ENCODE data around the gene PHACTR1.

GRCh38 chr6:13242590-13242989 lies 526.0 kb downstream of the PHACTR1 start:
- no peak for TF ChIP-seq EZH2 (IDR thresholded peaks at IDR 0.05; ENCODE audit: low read length, unreplicated experiment)
- no peak for TF ChIP-seq CTCF (conservative IDR thresholded peaks at IDR 0.05; ENCODE audit: low read depth, low read length)

Measured in PC-3 (cell line).